ENCODE measurements around the gene MOB2. TPM values are rescaled to one million over a fixed set of nuclear protein-coding genes. Genes with fewer than 3 reads are reported as not detected.

The MOB2 gene
- polyA plus RNA-seq, 1 experiment: 61.3 TPM

- DNase-seq (ENCODE audit: low read depth): no peak
- TF ChIP-seq CTCF (IDR thresholded peaks at IDR 0.05; ENCODE audit: insufficient read depth, low read depth, low read length): no peak
- CTCF ChIA-PET: interaction anchor here (0.8 kb wide), 1 partner anchor 9 kb away, joined by 3 read pairs; no protein-coding TSS in a partner anchor
- H3K27me3 ChIP-seq (ENCODE audit: control insufficient read depth, insufficient read depth, low read length): no peaks in the 10 kb centered on the region
- no peak overlapping the region for H3K4me3 ChIP-seq (ENCODE audit: low read depth, low read length)
- no peaks in the 10 kb centered on the region for H3K36me3 ChIP-seq (ENCODE audit: control insufficient read depth, insufficient read depth, low read length)
- POLR2A ChIA-PET: no interaction called here
Measured at GRCh38 chr11:1490651-1491050, 4.1 kb upstream of the MOB2 start.

- TF ChIP-seq CTCF (IDR thresholded peaks at IDR 0.05; ENCODE audit: insufficient read depth, low read depth, low read length): no peak
- H3K4me3 ChIP-seq (ENCODE audit: low read depth, low read length): no peak overlapping the region
- ChIA-PET POLR2A (no interaction called here), CTCF (no interaction called here)
- no peak for DNase-seq (ENCODE audit: low read depth)
- H3K27me3 ChIP-seq (ENCODE audit: control insufficient read depth, insufficient read depth, low read length): no peaks in the 10 kb centered on the region
- no peaks in the 10 kb centered on the region for H3K36me3 ChIP-seq (ENCODE audit: control insufficient read depth, insufficient read depth, low read length)
Measured at GRCh38 chr11:1488575-1489180, 2.1 kb upstream of the MOB2 start.

GRCh38 chr11:1487851-1488574 is 1.4 kb upstream of the MOB2 start:
- DNase-seq (ENCODE audit: low read depth): no peak
- CTCF ChIA-PET: no interaction called here
- Histone ChIP-seq H3K27me3 (ENCODE audit: control insufficient read depth, insufficient read depth, low read length) (no peaks in the 10 kb centered on the region), H3K36me3 (ENCODE audit: control insufficient read depth, insufficient read depth, low read length) (no peaks in the 10 kb centered on the region), H3K4me3 (ENCODE audit: low read depth, low read length) (no peak overlapping the region)
- no peak for TF ChIP-seq CTCF (IDR thresholded peaks at IDR 0.05; ENCODE audit: insufficient read depth, low read depth, low read length)
- POLR2A ChIA-PET: no interaction called here

- CTCF ChIA-PET: interaction anchor here (0.7 kb wide), 1 partner anchor 29 kb away, joined by 4 read pairs; no protein-coding TSS in a partner anchor
- DNase-seq (ENCODE audit: low read depth): no peak
- Histone ChIP-seq H3K36me3 (ENCODE audit: control insufficient read depth, insufficient read depth, low read length) (peaks cover under 1% of the 10 kb centered on the region; the same call in 1 of the 2 replicates), H3K27me3 (ENCODE audit: control insufficient read depth, insufficient read depth, low read length) (no peaks in the 10 kb centered on the region), H3K4me3 (ENCODE audit: low read depth, low read length) (no peak overlapping the region)
- POLR2A ChIA-PET: no interaction called here
- no peak for TF ChIP-seq CTCF (IDR thresholded peaks at IDR 0.05; ENCODE audit: insufficient read depth, low read depth, low read length)
Measured at GRCh38 chr11:1487091-1487850, 692 bp upstream of the MOB2 start.

GRCh38 chr11:1485504-1485885 is 1.1 kb downstream of the MOB2 start:
- no peak overlapping the region for H3K4me3 ChIP-seq (ENCODE audit: low read depth, low read length)
- POLR2A ChIA-PET: no interaction called here
- DNase-seq (ENCODE audit: low read depth): no peak
- CTCF ChIA-PET: interaction anchor here (1.0 kb wide), 1 partner anchor 8 kb away, joined by 3 read pairs; no protein-coding TSS in a partner anchor
- TF ChIP-seq CTCF (IDR thresholded peaks at IDR 0.05; ENCODE audit: insufficient read depth, low read depth, low read length): no peak
- H3K27me3 ChIP-seq (ENCODE audit: control insufficient read depth, insufficient read depth, low read length): no peaks in the 10 kb centered on the region
- H3K36me3 ChIP-seq (ENCODE audit: control insufficient read depth, insufficient read depth, low read length): peaks cover 4% of the 10 kb centered on the region

Measured in BJ (cell line).